Right lobe of liver (tissue), 6 donors: Measurements from ENCODE around the gene RHOD. TPM values are rescaled to one million over a fixed set of nuclear protein-coding genes. Genes with fewer than 3 reads are reported as not detected.

ENCODE experiments used
- ATAC-seq, 4 donors: fragments of 200-7000 bp; cut with Tn5 transposase; one replicate each; pipeline ENCODE4 v1.9.1; 2020; ENCODE audit warnings: mild to moderate bottlenecking in 4 of 4, moderate library complexity in 4 of 4
- DNase-seq, 3 donors: peaks; one replicate each; pipeline ENCODE4 v3.0.0-alpha.2; 2020
- H3K27ac ChIP-seq, 3 donors: fragments of 200-600 bp; one replicate each; pipeline ENCODE4 v1.8.0; 2022
- H3K27me3 ChIP-seq, 2 donors: fragments of 200-600 bp; one replicate each; pipeline ENCODE4 v1.8.0; 2022
- H3K36me3 ChIP-seq, 4 donors: fragments of 200-600 bp; sonication (generic) in 1 of 4; one replicate each; pipeline versions ENCODE4 v1.5.1 to v1.8.0; 2017 to 2022; ENCODE audit warnings: control low read depth in 1 of 4
- H3K4me1 ChIP-seq, 4 donors: fragments of 200-600 bp; sonication (generic) in 1 of 4; one replicate each; pipeline versions ENCODE4 v1.5.1 to v1.8.0; 2017 to 2022; ENCODE audit warnings: control low read depth in 1 of 4
- H3K4me3 ChIP-seq, 3 donors: fragments of 200-600 bp; one replicate each; pipeline ENCODE4 v1.8.0; 2022
- H3K9me3 ChIP-seq, 4 donors: fragments of 200-600 bp; sonication (generic) in 1 of 4; one replicate each; pipeline versions ENCODE4 v1.5.1 to v1.8.0; 2017 to 2022; ENCODE audit warnings: control low read depth in 1 of 4
- CTCF ChIP-seq, 4 donors: fragments of 200-600 bp in 3 of 4; fragments of 450-650 bp in 1 of 4; IDR thresholded peaks; one replicate each; pipeline versions ENCODE4 v1.5.1 to v1.8.0; 2016 to 2022; ENCODE audit warnings: antibody characterized with exemption in 4 of 4, mild to moderate bottlenecking in 2 of 4
- POLR2A ChIP-seq: fragments of 450-650 bp; IDR thresholded peaks from one replicate; pipeline ENCODE4 v1.6.1; 2017; ENCODE audit warnings: antibody characterized with exemption, mild to moderate bottlenecking
- WGBS: methylation state at CpG from one replicate; pipeline ENCODE4 v1.1.6; 2018; ENCODE audit warnings: low coverage, low lambda C conversion rate; ENCODE audit not compliant: insufficient coverage; ENCODE audit errors: missing lambda C conversion rate; 5-methylcytosine and 5-hydroxymethylcytosine counted together
- intact Hi-C, 2 donors: fragments of 100-400 bp; cut with DNase I; formaldehyde crosslinking; loops; one replicate each; pipeline versions ENCODE4 v1.11.2 to v1.14.1; 2022
- total RNA-seq, 6 experiments: library from RNA; depleted of rRNA in 2 of 6; stranded (reverse); fragments of >200 nt in 2 of 6; fragmentation: NEBNext Ultra II Directional in 3 of 6; extraction: Animal tissue kit (Norgen Biotek cat#: 25700) in 3 of 6; gene quantifications; one replicate each; pipeline versions ENCODE4 v1.1.0 to v1.2.4, GENCODE V29; 2016 to 2023
- donor health status: DM: no; HTN: yes; CAD: no.
- donor health status: DM: no; HTN: no; CAD: no.
- donor health status: DM: no; HTN: no; CAD: no.
- donor health status: DM: no; HTN: yes; CAD: no.
- donor health status: DM: no; HTN: yes; CAD: no.

Gene RHOD
- total RNA-seq, 6 experiments from 2014 or later = 17.8 to 106 (median 47.3) TPM

GRCh38 chr11:67085617-67086016 lies 29.0 kb downstream of the RHOD start:
- Histone ChIP-seq H3K36me3 (no peaks in the 10 kb centered on the region), H3K27me3 (no peaks in the 10 kb centered on the region), H3K9me3 (no peaks in the 10 kb centered on the region), H3K4me1 (peaks cover 0 to 8% (median 0%) of the 10 kb centered on the region in 4 donors), H3K4me3 (no peak overlapping the region), H3K27ac (no peak overlapping the region)
- no peak for TF ChIP-seq CTCF (IDR thresholded peaks at IDR 0.05)
- TF ChIP-seq POLR2A = no peak
- ATAC-seq (no peak), DNase-seq (no peak)
- intact Hi-C loops = no loop called here
- WGBS = 91% methylated on average over 5 of the region's 5 CpGs

- no peaks in the 10 kb centered on the region for H3K27me3 ChIP-seq
- no peaks in the 10 kb centered on the region for H3K9me3 ChIP-seq
- WGBS = 98% methylated on average over 3 of the region's 8 CpGs
- H3K4me1 ChIP-seq = peaks cover 0 to 7% (median 0%) of the 10 kb centered on the region in 4 donors
- ATAC-seq (no peak), DNase-seq (no peak)
- no peak overlapping the region for H3K4me3 ChIP-seq
- no peaks in the 10 kb centered on the region for H3K36me3 ChIP-seq
- TF ChIP-seq CTCF (IDR thresholded peaks at IDR 0.05) (no peak), POLR2A (no peak)
- no peak overlapping the region for H3K27ac ChIP-seq
- intact Hi-C loops = loop anchor here in 1 of 2 donors (10.0 kb wide), 1 partner anchor 64 kb away; no protein-coding TSS in a partner anchor
These were observed 34.1 kb downstream of the RHOD start for GRCh38 chr11:67090717-67091116.

- H3K9me3 ChIP-seq = no peaks in the 10 kb centered on the region
- ATAC-seq = peak in 3 of 4 donors; percentile 10 to 17 (median 15)
- WGBS = no CpG with 5 or more reads among the region's 1 CpG
- no peaks in the 10 kb centered on the region for H3K36me3 ChIP-seq
- intact Hi-C loops = loop anchor here in 1 of 2 donors (10.0 kb wide), 1 partner anchor 60 kb away; no protein-coding TSS in a partner anchor
- H3K27me3 ChIP-seq = no peaks in the 10 kb centered on the region
- peaks cover 0 to 7% (median 0%) of the 10 kb centered on the region in 4 donors for H3K4me1 ChIP-seq
- H3K27ac ChIP-seq = no peak overlapping the region
- H3K4me3 ChIP-seq = no peak overlapping the region
- TF ChIP-seq POLR2A (no peak), CTCF (IDR thresholded peaks at IDR 0.05) (no peak)
- DNase-seq = no peak
These were observed 38.5 kb downstream of the RHOD start for GRCh38 chr11:67095214-67095507.

GRCh38 chr11:67098799-67099429 lies 42.3 kb downstream of the RHOD start:
- ATAC-seq = no peak
- WGBS = 71% methylated on average over 5 of the region's 6 CpGs
- Histone ChIP-seq H3K9me3 (no peaks in the 10 kb centered on the region), H3K27me3 (no peaks in the 10 kb centered on the region), H3K27ac (no peak overlapping the region), H3K4me3 (no peak overlapping the region), H3K36me3 (no peaks in the 10 kb centered on the region), H3K4me1 (peaks cover 0 to 7% (median 0%) of the 10 kb centered on the region in 4 donors)
- intact Hi-C loops = loop anchor here in 1 of 2 donors (10.0 kb wide), 1 partner anchor 56 kb away; no protein-coding TSS in a partner anchor
- DNase-seq = no peak
- TF ChIP-seq CTCF (IDR thresholded peaks at IDR 0.05) (no peak), POLR2A (no peak)
